GM12878 (cell line): ENCODE data around the gene C1QTNF9. TPM values are rescaled to one million over a fixed set of nuclear protein-coding genes. Genes with fewer than 3 reads are reported as not detected.

Experiments
- ATAC-seq: fragments of 200-7000 bp; cut with Tn5 transposase; 3 replicates; pipeline ENCODE4 v1.9.1; 2020; ENCODE audit warnings: mild to moderate bottlenecking, moderate library complexity
- BruUV-seq: library from RNA; stranded (reverse); fragments of 400-500 nt; replicated peaks from 2 replicates; lab custom pipeline; 2021; lab: Mats Ljungman, UMichigan
- CTCF ChIA-PET: fragments of 300-600 bp; sonication (Branson Sonifier 250); formaldehyde crosslinking; extraction: SDS; loops from one replicate; lab custom pipeline; 2021; ENCODE audit warnings: inconsistent platforms; lab: Yijun Ruan, JAX
- POLR2A ChIA-PET: fragments of 350-600 bp; formaldehyde crosslinking; extraction: SDS; loops from one replicate; lab custom pipeline; 2021; ENCODE audit warnings: inconsistent platforms; lab: Charles Lee
- RAD21 ChIA-PET: fragments of 300-600 bp; sonication (Branson Sonifier 250); formaldehyde crosslinking; loops from one replicate; lab custom pipeline; 2023; ENCODE audit warnings: antibody characterized with exemption; ENCODE audit not compliant: unreplicated experiment; lab: Charles Lee
- SMC1A ChIA-PET: fragments of 300-600 bp; sonication (Branson Sonifier 250); formaldehyde crosslinking; loops from one replicate; lab custom pipeline; 2023; ENCODE audit not compliant: unreplicated experiment, uncharacterized antibody; lab: Charles Lee
- DNase-seq: peaks from one replicate; pipeline ENCODE4 v3.0.0-alpha.2; 2011; ENCODE audit warnings: low read depth, low spot score
- FAIRE-seq: peaks from 3 replicates; lab custom pipeline; 2011; peaks lifted over from hg19 to GRCh38; lab: Jason Lieb, UNC
- H2AFZ ChIP-seq: 2 replicates; pipeline ENCODE4 v1.6.0; 2011; ENCODE audit warnings: low read depth, low read length, control low read depth; ENCODE audit not compliant: control insufficient read depth
- H3K27ac ChIP-seq: 2 replicates; pipeline ENCODE4 v1.5.1; 2011; ENCODE audit warnings: control low read depth; ENCODE audit not compliant: control insufficient read depth, insufficient read depth
- H3K27me3 ChIP-seq, 2 experiments: replicated peaks in 1 of 2; 2 replicates each; pipeline versions ENCODE4 v1.6.0 to v1.6.1; 2011; ENCODE audit warnings: low read length in 1 of 2; ENCODE audit not compliant: control insufficient read depth in 2 of 2, insufficient read depth in 2 of 2
- H3K36me3 ChIP-seq, 2 experiments: 2 replicates each; pipeline ENCODE4 v1.5.1; 2011; ENCODE audit warnings: low read length in 1 of 2; ENCODE audit not compliant: control insufficient read depth in 2 of 2, insufficient read depth in 2 of 2
- H3K4me1 ChIP-seq: 2 replicates; pipeline ENCODE4 v1.6.1; 2011; ENCODE audit warnings: mild to moderate bottlenecking, low read length, moderate library complexity, mixed read lengths; ENCODE audit not compliant: control insufficient read depth, insufficient read depth
- H3K4me2 ChIP-seq: 2 replicates; pipeline ENCODE4 v1.6.0; 2011; ENCODE audit warnings: control low read depth; ENCODE audit not compliant: control insufficient read depth, insufficient read depth
- H3K4me3 ChIP-seq: fragments of 200-600 bp; sonication (generic); 2 replicates; pipeline ENCODE4 v1.5.1; 2016
- H3K79me2 ChIP-seq: 2 replicates; pipeline ENCODE4 v1.6.0; 2011; ENCODE audit warnings: low read length; ENCODE audit not compliant: control insufficient read depth, insufficient read depth
- H3K9ac ChIP-seq: 2 replicates; pipeline ENCODE4 v1.8.0; 2011; ENCODE audit warnings: low read length, control low read depth, mixed read lengths; ENCODE audit not compliant: control insufficient read depth, insufficient read depth
- H3K9me3 ChIP-seq: replicated peaks from 3 replicates; pipeline ENCODE4 v1.5.1; 2011; ENCODE audit warnings: mild to moderate bottlenecking, low read length; ENCODE audit not compliant: control insufficient read depth, insufficient read depth
- H4K20me1 ChIP-seq: 2 replicates; pipeline ENCODE4 v1.6.0; 2011; ENCODE audit not compliant: control insufficient read depth, insufficient read depth
- ATF7 ChIP-seq: fragments of 450-650 bp; IDR thresholded peaks from 2 replicates; pipeline ENCODE4 v1.6.1; 2016; ENCODE audit warnings: low read depth, mild to moderate bottlenecking
- CREM ChIP-seq: IDR thresholded peaks from 2 replicates; pipeline ENCODE4 v1.6.1; 2014; ENCODE audit warnings: antibody characterized with exemption, low read depth
- CTCF ChIP-seq, 3 experiments: IDR thresholded peaks in 2 of 3; conservative IDR thresholded peaks in 1 of 3; 2 replicates each; pipeline ENCODE4 v1.5.1; 2011; ENCODE audit warnings: low read depth in 3 of 3, low read length in 3 of 3, mild to moderate bottlenecking in 3 of 3, control low read depth in 2 of 3, moderate library complexity in 2 of 3, inconsistent platforms in 1 of 3, mixed read lengths in 1 of 3; ENCODE audit not compliant: control insufficient read depth in 2 of 3, insufficient read depth in 1 of 3; ENCODE audit errors: extremely low read depth in 1 of 3
- EGR1 ChIP-seq, 2 experiments: IDR thresholded peaks; 1 replicate in 1 of 2; 2 replicates in 1 of 2; pipeline ENCODE4 v1.6.1; 2011 to 2012; ENCODE audit warnings: low read depth in 2 of 2, low read length in 2 of 2, borderline replicate concordance in 1 of 2, mild to moderate bottlenecking in 1 of 2, moderate library complexity in 1 of 2
- EP300 ChIP-seq, 2 experiments: fragments of 150-350 bp in 1 of 2; IDR thresholded peaks; 2 replicates each; pipeline ENCODE4 v1.6.1; 2011 to 2012; ENCODE audit warnings: low read depth in 2 of 2, low read length in 2 of 2, borderline replicate concordance in 1 of 2, improper control_type of control experiment in 1 of 2, inconsistent platforms in 1 of 2; ENCODE audit not compliant: control insufficient read depth in 1 of 2
- KAT2A ChIP-seq: conservative IDR thresholded peaks from 2 replicates; pipeline ENCODE4 v1.6.1; 2011; ENCODE audit warnings: low read depth, low read length; ENCODE audit not compliant: control insufficient read depth
- POU2F2 ChIP-seq: IDR thresholded peaks from 3 replicates; pipeline ENCODE4 v1.6.1; 2011; ENCODE audit warnings: low read depth, mild to moderate bottlenecking, low read length, borderline replicate concordance
- SUPT20H ChIP-seq: IDR thresholded peaks from 2 replicates; pipeline ENCODE4 v1.6.1; 2011; ENCODE audit warnings: low read depth, mild to moderate bottlenecking, low read length, moderate library complexity, borderline replicate concordance; ENCODE audit not compliant: control insufficient read depth
- YBX1 ChIP-seq: fragments of 450-650 bp; IDR thresholded peaks from 2 replicates; pipeline ENCODE4 v1.6.1; 2016; ENCODE audit warnings: antibody characterized with exemption
- YY1 ChIP-seq: IDR thresholded peaks from 2 replicates; pipeline ENCODE4 v1.6.1; 2011; ENCODE audit warnings: low read depth, mild to moderate bottlenecking, low read length
- ZNF384 ChIP-seq: IDR thresholded peaks from 2 replicates; pipeline ENCODE4 v1.6.1; 2012; ENCODE audit warnings: low read depth, mild to moderate bottlenecking, low read length, improper control_type of control experiment, borderline replicate concordance
- WGBS: methylation state at CpG from one replicate; pipeline ENCODE4 v1.1.6; 2016; ENCODE audit warnings: low lambda C conversion rate; ENCODE audit not compliant: insufficient replicate concordance, insufficient coverage; ENCODE audit errors: missing lambda C conversion rate; 5-methylcytosine and 5-hydroxymethylcytosine counted together
- in situ Hi-C: fragments of 300-500 bp; cut with MboI; formaldehyde crosslinking; loops from 9 replicates; pipeline ENCODE4 v1.14.3; 2018; ENCODE audit warnings: mixed read lengths
- intact Hi-C: fragments of 100-400 bp; cut with micrococcal nuclease; formaldehyde crosslinking; loops from one replicate; pipeline ENCODE4 v1.14.2; 2022; ENCODE audit not compliant: unreplicated experiment
- polyA plus RNA-seq, 11 experiments: library from polyadenylated mRNA; depleted of rRNA in 4 of 11; unstranded in 6 of 11; stranded (reverse) in 5 of 11; fragments of >200 nt; fragmentation: Nextera tagmentation in 4 of 11; fragmentation: Illumina TruSeq in 1 of 11; extraction: Ambion mirVana in 4 of 11; extraction: Trizol in 1 of 11; gene quantifications; 1 replicate in 1 of 11; 2 replicates in 10 of 11; pipeline versions ENCODE4 v1.2.1 to v1.2.3, GENCODE V29; 2011 to 2016; ENCODE audit warnings: inconsistent platforms in 2 of 11, missing spikeins in 2 of 11, low read depth in 1 of 11
- total RNA-seq, 4 experiments: library from RNA; depleted of rRNA in 3 of 4; stranded (reverse); fragments of >200 nt in 3 of 4; fragmentation: Illumina TruSeq in 1 of 4; extraction: Trizol in 1 of 4; gene quantifications; 2 replicates each; pipeline versions ENCODE4 v1.2.1 to v1.2.3, GENCODE V29; 2013 to 2021
- TF ChIP-seq, protein P1 (sequence below): IDR thresholded peaks from 2 replicates; pipeline ENCODE4 v1.6.1; 2012; ENCODE audit warnings: low read depth, low read length, improper control_type of control experiment

The C1QTNF9 gene
- total and polyA plus RNA-seq, 10 of the 15 experiments (the other 5 are each of a cell fraction or from before 2014, with no cell fraction given): not detected

DNA sequence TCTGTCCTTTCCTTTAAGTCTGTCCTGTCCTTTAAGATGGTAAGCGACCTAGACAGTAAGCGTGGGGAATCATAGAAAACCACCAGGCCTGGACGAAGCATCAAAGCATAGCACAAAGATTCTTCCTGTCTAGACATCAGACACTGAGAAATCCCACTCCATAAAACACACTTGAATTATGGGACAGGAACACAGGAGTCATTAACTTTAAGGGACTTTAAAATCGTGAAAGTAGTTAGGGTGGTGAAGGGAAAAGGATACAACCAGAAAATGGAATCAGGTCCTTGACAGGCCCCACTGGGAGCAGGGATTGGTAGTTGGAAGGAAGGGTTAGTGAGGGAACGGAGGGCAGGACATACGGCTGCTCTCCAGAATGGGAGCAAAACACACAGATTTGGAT lies 31.6 kb upstream of the C1QTNF9 start:
- ChIA-PET SMC1A (interaction anchor here (0.5 to 1.4 kb wide), 4 partner anchors 16 to 1968 kb away, joined by 3 to 4 read pairs (median 3); no protein-coding TSS in a partner anchor), RAD21 (interaction anchor here (1.1 kb wide), 1 partner anchor 44 kb away, joined by 3 read pairs; no protein-coding TSS in a partner anchor), POLR2A (no interaction called here), CTCF (interaction anchor here (1.2 kb wide), 1 partner anchor 49 kb away, joined by 4 read pairs; no protein-coding TSS in a partner anchor)
- ATAC-seq (no peak), DNase-seq (no peak), FAIRE-seq (no peak)
- in situ Hi-C loops: no loop called here
- H3K36me3 ChIP-seq: no peaks in the 10 kb centered on the region; a peak in 1 of 4 replicates
- H3K4me2 ChIP-seq: no peak overlapping the region
- H3K79me2 ChIP-seq: peaks cover 38% of the 10 kb centered on the region
- no peak overlapping the region for H2AFZ ChIP-seq
- H3K4me3 ChIP-seq: no peak overlapping the region
- no TSS peak for BruUV-seq
- H3K27ac ChIP-seq: no peak overlapping the region
- H3K9ac ChIP-seq: no peak overlapping the region
- no peaks in the 10 kb centered on the region for H4K20me1 ChIP-seq
- H3K27me3 ChIP-seq: no peaks in the 10 kb centered on the region
- H3K4me1 ChIP-seq: peaks cover 49% of the 10 kb centered on the region
- TF ChIP-seq EGR1 (IDR thresholded peaks at IDR 0.05; ENCODE audit: borderline replicate concordance in 1 of 2, low read depth in 2 of 2, low read length in 2 of 2): no peak
- TF ChIP-seq YBX1: no peak
- TF ChIP-seq KAT2A: no peak
- TF ChIP-seq CTCF (IDR thresholded peaks at IDR 0.05 in 2 of 3, conservative IDR thresholded peaks at IDR 0.05 in 1 of 3; ENCODE audit: control insufficient read depth in 2 of 3, extremely low read depth in 1 of 3, insufficient read depth in 1 of 3, low read depth in 3 of 3, low read length in 3 of 3): no peak
- no peak for TF ChIP-seq SUPT20H
- no peak for TF ChIP-seq EP300 (IDR thresholded peaks at IDR 0.05; ENCODE audit: borderline replicate concordance in 1 of 2, control insufficient read depth in 1 of 2, low read depth in 2 of 2, low read length in 2 of 2)
- TF ChIP-seq, protein P1, sequence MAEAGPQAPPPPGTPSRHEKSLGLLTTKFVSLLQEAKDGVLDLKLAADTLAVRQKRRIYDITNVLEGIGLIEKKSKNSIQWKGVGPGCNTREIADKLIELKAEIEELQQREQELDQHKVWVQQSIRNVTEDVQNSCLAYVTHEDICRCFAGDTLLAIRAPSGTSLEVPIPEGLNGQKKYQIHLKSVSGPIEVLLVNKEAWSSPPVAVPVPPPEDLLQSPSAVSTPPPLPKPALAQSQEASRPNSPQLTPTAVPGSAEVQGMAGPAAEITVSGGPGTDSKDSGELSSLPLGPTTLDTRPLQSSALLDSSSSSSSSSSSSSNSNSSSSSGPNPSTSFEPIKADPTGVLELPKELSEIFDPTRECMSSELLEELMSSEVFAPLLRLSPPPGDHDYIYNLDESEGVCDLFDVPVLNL: no peak
- no peak for TF ChIP-seq CREM
- no peak for TF ChIP-seq POU2F2
- no peak for TF ChIP-seq ZNF384
- TF ChIP-seq ATF7: no peak
- no peak for TF ChIP-seq YY1
- H3K9me3 ChIP-seq: no peaks in the 10 kb centered on the region
- 79% methylated on average over 6 of the region's 6 CpGs for WGBS
- intact Hi-C loops: no loop called here
